ENCODE results near the gene SUGP2.

SUGP2 gene

DNA sequence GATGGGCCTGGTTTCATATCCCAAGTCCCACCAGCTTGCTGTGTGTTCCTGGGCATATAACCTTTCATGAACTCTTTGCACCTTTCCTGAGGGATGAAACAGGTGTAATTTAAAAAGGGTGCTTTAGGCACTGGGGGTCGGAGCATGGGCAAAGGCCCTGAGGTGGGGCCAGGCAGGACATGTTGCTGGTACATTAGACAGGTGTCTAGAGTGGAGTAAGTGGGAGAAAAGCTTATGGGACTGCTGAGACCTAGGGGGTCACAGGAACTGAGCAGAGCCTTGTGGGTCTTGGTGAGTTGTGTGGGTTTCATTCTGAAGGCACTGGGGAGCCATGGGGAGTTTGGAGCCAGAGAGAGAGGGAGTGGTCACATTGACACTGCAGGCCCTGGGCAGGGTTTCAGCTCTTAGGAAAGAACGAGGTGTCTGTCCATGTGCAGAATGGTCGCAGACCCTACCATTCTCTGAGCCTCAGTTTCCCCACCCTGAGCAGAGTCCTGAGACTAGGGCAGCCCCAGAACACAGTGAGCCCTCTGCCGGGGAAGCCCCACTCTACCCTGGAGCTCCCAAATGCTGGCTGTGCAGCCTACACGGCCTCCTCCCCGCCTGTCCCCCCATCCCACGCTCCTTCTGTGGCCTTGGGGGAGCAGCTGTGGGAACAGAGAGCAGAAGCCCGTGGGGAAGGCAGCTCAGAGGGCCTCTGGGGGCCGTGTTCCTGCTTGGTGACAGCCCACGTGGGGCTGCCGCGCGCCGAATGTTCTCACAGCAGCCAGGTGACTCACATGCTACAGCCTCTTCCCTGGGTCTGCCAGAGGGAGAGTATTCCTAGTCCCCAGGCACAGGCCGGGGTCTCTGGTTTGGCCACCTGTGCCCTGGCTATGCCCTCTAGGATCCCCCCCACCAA, 85.0 kb downstream of the SUGP2 start:
- DNase-seq: no peak

DNA sequence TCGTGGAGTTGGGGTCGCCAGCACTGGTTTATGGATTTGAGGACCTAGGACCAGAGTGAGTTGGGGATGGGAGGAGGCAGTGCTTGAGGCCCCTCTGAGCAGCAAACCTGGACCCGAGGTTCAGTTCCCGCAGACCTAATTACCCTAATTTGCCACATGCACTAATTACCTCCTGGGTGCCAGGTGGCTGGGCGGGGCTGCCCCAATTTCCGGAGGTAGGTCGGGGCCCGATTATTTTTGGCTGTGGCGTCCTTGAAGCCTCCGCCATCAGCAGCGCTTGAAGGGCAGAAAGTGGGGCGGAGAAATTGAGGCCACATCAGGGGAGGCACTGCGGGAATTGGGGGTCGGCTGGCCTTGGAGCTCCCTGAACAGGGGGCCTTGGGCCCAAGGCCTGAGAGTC, 86.4 kb downstream of the SUGP2 start:
- no peak for DNase-seq

GRCh38 chr19:18946335-18946734, 87.0 kb downstream of the SUGP2 start:
- no peak for DNase-seq

DNA sequence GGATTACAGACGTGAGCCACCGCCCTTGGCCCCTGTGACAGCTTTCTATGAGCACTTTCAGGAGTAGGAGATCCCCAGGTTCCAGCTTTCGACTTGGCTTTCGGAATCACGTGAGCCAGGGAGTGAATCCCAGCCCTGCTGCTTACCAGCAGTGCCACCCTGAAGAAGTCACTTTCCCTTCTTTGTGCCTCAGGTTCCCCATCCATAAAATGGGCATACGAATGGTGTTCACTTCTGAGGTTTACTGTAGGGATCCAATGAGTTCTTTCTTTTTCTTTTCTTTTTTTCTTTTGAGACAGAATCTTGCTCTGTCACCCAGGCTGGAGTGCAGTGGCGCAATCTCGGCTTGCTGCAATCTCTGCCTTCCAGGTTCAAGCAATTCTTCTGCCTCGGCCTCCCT, 88.0 kb downstream of the SUGP2 start:
- no peak for DNase-seq

DNA sequence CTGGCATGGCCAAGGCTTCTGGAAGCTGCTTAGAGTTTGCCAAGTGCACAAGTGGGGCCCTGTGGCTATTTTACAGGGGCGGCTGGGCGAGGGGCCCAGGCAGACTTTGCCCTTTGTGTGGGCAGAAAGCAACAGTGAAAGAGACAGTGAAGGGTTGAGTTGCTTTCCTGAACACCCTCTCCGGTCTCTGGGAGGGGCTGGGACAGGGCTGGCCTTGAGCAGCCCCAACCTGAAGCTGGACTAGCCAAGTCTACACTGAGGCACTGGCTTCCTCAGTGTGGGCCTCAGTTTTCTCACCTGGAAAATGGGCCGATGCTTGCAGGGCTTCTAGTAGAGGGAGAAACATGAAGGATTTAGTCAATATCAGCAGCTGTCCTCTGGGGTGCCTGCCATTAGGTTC, 89.9 kb downstream of the SUGP2 start:
- DNase-seq: no peak

GRCh38 chr19:18942692-18943091, 90.6 kb downstream of the SUGP2 start:
- no peak for DNase-seq

DNA sequence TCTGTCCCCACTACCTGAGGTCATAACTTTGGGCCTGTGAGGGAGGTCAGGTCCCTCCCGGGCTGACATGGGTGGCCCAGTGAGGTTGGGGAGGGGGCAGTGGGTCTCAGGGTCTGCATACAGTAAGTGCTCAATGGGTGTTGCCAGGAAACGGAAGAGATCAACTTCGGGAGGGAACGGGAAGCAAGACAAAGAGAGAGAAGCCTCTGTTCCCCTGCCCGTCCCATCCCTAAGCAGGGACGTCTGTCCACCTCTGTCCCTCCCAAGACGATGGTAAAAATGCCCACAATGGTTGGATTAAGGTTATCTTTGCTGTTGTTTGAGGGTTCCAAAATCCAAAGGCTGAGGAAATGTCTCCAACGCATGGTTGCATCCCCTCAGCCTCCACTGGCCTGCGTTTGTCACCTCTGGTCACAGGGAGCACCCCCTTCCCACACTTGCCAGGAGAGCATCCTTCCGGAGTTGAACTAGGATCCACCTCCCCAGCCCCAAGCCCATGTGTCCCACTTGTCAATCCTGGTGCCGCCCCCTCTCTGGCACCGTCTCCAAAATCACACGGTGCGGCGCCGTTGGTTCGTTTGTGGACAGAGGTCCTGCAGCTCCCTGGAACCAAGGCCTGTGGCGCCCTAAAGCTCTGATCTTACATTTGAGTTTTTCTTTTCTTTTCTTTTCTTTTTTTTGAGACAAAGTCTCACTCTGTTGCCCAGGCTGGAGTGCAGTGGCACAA, 91.5 kb downstream of the SUGP2 start:
- DNase-seq: no peak
